Activated CD8-positive, alpha-beta memory T cell treated with anti-CD3 and anti-CD28 coated beads for 1 hour (primary cell): ENCODE measurements around the gene AGBL2.
A peak's percentile ranks its signal among the peaks of the same experiment; 100 is the strongest.
"Not testable (repeated sequence)": the region's sequence is repeated elsewhere in the genome, so short reads cannot be mapped to it uniquely, and the experiment has no call there.

Source experiments
- DNase-seq, 2 donors: peaks; one replicate each; pipeline ENCODE4 v3.0.0-alpha.2; 2020; ENCODE audit warnings: low read depth in 1 of 2; ENCODE audit errors: extremely low read depth in 1 of 2

AGBL2 gene

DNA sequence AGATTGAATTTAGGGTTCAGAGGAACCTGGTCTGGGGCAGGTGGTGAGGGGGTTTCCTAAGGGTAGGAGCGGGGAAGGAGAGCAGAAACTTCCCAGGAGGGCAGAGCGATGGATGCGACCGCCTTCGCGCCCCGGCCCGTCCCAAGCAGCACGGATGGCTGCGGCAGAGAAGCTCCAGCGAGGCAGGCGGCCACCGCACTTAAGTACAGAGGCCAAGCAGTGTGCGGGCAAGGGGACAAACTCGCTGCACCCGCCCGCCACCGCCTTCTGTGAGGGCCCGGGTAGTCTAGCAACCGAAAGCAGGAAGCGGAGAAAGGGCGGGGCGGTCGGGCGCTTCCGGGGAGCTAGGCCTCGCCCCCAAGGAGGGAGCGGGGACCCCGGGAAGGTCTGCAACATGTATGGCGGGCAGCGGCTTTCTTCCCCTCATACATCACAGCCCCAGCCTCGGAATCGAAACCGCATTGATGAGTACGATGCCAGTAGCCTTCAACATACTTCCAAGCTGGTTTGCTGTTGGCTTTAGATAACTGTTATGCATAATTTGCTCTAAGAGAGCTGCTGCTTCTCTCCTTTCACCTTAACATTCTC, at the start of gene AGBL2:
Gene AGBL2 (minus strand): TSS at position 288 of the 588 bp plus-strand sequence. CDS start 719 bp downstream, outside the sequence.
- DNase-seq: peak; percentile 65 to 76

- DNase-seq: not testable (repeated sequence)
Measured at GRCh38 chr11:47759291-47759690, 44.1 kb upstream of the AGBL2 start.

DNA sequence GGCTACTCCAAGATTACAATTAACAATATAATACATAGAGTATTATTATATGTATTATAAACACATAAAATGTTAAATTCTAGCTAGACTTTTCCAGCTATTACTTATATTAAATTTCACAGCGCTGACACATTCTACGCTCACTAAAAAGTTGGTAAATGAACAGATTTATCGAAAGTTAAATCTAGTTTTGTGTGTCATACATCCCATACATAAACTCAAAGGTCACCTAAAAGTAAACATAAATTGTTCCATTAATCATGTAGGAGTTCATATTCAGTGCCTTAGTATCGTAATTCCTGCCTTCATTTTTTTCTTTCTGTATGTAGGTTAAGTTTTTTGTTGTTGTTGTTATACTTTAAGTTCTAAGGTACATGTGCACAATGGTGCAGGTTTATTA, 41.0 kb upstream of the AGBL2 start:
- DNase-seq: no peak

- DNase-seq: no peak
Measured at GRCh38 chr11:47750725-47751124, 35.6 kb upstream of the AGBL2 start.

DNA sequence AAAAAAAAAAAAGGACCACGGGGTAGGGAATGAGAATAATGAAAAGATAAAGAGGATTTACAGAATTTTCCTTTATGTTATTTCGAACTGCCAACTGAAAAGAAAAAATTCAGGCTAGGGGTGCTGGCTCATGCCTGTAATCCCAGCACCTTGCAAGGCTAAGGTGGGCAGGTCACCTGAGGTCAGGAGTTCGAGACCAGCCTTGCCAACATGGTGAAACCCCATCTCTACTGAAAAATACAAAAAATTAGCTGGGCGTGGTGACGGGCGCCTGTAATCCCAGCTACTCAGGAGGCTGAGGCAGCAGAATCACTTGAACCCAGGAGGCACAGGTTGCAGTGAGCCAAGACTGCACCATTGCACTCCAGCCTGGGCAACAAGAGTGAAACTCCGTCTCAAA, 27.3 kb upstream of the AGBL2 start:
- DNase-seq: not testable (repeated sequence)

DNA sequence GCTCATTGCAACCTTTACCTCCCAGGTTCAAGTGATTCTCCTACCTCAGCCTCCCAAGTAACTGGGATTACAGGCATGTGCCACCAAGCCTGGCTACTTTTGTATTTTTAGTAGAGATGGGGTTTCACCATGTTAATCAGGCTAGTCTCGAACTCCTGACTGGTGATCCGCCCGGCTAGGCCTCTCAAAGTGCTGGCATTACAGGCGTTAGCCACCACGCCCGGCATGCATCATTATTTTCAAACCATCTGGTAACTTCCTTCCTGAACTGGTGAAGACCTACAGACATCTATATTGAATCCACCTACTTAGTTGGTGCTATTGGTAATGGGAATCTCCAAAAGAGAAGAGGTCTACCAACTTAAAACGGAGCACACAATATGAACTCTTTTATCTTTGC, 22.6 kb upstream of the AGBL2 start:
- not testable (repeated sequence) for DNase-seq

DNA sequence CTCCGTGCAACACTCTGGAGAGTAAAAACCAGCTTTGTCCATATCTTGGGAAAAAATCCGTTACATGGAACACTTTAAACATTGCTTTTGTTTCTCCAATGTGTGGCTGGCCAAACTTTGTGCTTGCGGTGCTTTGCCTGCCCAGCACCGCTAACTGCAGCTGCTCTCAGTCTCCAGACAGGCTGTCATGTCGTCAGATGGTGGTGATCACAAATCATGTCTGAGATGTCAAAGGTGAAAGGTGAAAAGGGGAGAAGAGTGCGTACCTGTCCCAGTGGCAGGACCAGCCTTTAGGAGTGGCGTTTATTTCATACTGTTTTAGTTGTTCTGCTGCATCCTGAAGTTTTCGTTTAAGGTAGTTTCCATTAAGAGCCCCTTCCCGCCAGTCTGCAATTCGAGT, 17.1 kb upstream of the AGBL2 start:
- no peak for DNase-seq

- DNase-seq: no peak
Measured at GRCh38 chr11:47731475-47731874, 16.3 kb upstream of the AGBL2 start.

GRCh38 chr11:47726878-47727514, 11.8 kb upstream of the AGBL2 start:
- no peak for DNase-seq

GRCh38 chr11:47726118-47726442, 10.9 kb upstream of the AGBL2 start:
- DNase-seq: no peak

- no peak for DNase-seq
Measured at GRCh38 chr11:47725442-47726117, 10.4 kb upstream of the AGBL2 start.

DNA sequence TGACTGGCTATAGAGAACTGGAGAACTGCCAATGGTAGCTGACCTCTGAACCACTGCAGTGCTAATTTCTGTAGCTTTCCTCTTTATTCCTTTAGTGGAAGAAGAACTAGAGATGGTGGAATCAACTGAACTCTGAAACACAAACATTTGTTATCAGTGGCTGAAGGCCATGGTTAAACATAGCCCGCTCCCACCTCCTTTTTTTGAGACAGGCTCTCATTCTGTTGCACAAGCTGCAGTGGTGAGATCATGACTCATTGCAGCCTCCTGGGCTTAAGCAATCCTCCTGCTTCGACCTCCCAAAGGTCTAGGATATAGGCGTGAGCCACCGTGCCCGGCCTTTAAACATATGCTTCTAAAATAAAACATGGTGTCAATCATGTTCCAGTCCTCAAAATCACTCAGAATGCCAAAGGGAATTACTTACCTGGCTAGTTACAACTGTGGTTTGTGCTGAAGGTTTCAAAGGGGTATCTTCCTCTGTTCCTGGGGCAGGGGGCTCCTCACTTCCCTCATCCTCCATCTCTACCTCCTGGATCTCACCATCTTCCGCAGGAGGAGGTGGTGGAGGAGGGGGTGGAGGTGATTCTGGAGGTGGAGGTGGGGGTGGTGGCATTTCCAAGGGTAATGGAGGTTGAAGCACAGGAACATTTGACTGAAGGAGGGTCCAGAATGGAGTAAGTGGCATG, 9.0 kb upstream of the AGBL2 start:
- DNase-seq: no peak

DNA sequence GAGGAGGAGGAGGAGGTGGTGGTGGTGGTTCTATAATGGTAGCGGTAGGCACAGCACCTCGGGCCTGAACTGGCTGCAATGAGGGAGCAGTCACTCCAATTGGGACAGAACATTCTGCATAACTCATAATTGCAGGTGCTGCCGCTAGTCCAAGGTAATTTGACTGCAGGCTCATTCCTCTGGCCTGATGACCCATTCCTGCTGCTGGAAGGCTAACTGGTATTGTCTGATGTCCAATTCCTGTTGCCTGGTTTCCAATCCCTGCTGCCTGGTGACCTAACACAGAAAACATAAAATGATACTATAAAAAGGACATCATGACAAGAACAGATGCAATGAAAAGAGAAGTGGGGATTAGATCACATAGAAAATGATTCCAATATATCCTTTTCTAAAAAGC, 7.9 kb upstream of the AGBL2 start:
- no peak for DNase-seq

- no peak for DNase-seq
Measured at GRCh38 chr11:47720651-47721050, 5.5 kb upstream of the AGBL2 start.

GRCh38 chr11:47716692-47717091, 1.5 kb upstream of the AGBL2 start:
- DNase-seq: no peak

DNA sequence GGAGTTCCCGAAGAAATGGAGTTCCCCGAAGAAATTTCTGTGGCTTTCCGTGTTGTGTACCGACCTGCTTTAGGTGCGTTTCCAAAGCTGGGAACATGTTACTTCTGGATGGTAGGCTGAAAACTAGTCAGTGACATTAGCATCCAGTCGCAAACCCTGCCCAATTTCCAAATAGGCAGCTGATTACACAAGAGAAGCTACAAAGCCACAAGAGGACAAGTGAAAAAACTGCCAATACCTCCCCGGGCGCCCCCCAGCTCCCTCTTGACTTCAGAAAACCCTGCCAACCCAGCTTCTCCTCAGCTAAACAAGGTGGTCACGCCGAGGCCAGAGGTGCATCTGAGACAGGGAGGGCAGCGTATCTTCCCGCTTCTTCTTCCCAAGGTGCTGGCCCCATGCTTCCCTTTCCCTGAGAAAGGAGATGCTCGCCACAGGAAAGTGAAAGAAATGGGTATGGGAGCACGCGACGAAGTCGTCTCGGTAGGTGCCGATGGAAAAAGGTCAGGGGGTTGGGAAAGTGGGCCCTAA, 551 bp downstream of the AGBL2 start:
- DNase-seq: no peak

- DNase-seq: no peak
Measured at GRCh38 chr11:47711816-47712215, 3.4 kb downstream of the AGBL2 start.

DNA sequence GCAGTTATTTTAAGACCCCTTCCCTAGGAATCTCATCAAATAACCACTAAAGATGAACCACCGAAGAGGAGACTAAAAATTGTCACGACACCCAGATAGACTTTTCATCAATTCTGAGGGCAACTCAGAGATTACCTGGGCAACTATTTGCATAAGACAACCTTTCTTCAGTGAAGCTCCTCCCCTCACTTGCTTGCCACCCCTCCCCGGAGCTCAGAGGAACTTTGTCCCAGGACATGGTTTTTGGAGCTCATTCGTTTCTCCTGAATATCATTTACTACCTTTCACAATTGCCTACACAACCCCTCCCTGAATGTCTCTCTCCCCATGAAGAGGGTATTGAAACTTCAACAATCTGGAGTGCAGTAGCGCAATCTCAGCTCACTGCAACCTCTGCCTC, 3.9 kb downstream of the AGBL2 start:
- DNase-seq: no peak

DNA sequence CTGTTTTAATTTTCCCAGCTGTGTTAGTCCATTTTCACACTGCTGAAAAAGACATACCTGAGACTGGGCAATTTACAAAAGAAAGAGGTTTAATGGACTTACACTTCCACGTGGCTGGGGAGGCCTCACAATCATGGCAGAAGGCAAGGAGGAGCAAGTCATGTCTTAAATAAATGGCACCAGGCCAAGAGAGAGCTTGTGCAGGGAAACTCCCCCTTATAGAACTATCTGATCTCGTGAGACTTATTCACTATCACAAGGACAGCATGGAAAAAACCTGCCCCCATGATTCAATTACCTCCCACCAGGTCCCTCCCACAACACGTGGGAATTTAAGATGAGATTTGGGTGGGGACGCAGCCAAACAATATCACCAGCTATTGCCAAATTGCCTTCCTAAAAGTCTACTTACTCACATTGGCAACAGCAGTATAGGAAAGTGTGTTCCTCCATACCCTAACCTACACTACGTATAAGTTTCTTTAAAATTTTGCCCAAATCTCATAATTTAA, 7.8 kb downstream of the AGBL2 start:
- not testable (repeated sequence) for DNase-seq

DNA sequence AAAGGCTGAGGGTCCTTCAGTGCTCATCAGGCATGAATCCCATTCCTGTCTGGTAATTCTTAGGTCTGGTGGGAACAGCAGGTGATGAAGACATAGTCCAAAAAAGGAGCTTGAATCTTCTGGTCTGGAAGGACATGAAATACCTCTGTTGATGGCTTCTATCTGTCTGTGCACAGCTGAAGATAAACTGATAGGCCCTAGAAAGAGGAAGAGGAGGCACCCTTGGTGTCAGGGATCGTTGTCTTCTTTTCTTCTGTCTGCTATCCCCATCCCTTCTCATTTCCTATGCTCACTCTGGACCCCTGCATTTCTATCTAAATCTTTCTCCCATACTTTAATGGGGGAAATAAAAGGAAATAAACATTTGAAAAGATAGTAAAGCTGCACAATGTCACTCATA, 9.4 kb downstream of the AGBL2 start:
- DNase-seq: no peak

- no peak for DNase-seq
Measured at GRCh38 chr11:47691979-47692378, 23.2 kb downstream of the AGBL2 start.
